Neuronal stem cell (in vitro differentiated cells): ENCODE results near the gene CD81.
"Not testable (repeated sequence)": the region's sequence is repeated elsewhere in the genome, so short reads cannot be mapped to it uniquely, and the experiment has no call there.

Experiments
- DNase-seq: peaks from one replicate; pipeline ENCODE4 v3.0.0-alpha.2; 2013; ENCODE audit warnings: low spot score
- H2AFZ ChIP-seq: one replicate; pipeline ENCODE4 v1.6.1; 2013; ENCODE audit warnings: mild to moderate bottlenecking, low read length, inconsistent platforms
- H2AK5ac ChIP-seq: 2 replicates; pipeline ENCODE4 v1.6.1; 2013; ENCODE audit warnings: low read depth, mild to moderate bottlenecking, inconsistent platforms, low read length, moderate library complexity, mixed read lengths
- H2BK120ac ChIP-seq: 2 replicates; pipeline ENCODE4 v1.6.1; 2013; ENCODE audit warnings: low read depth, mild to moderate bottlenecking, inconsistent platforms, low read length, moderate library complexity, mixed read lengths
- H2BK12ac ChIP-seq: one replicate; pipeline ENCODE4 v1.6.1; 2013; ENCODE audit warnings: low read length, inconsistent platforms
- H2BK15ac ChIP-seq: 2 replicates; pipeline ENCODE4 v1.6.1; 2013; ENCODE audit warnings: mild to moderate bottlenecking, low read length, inconsistent platforms, mixed read lengths
- H2BK5ac ChIP-seq: one replicate; pipeline ENCODE4 v1.6.1; 2013; ENCODE audit warnings: inconsistent platforms, mild to moderate bottlenecking, low read length, moderate library complexity
- H3K14ac ChIP-seq: one replicate; pipeline ENCODE4 v1.6.1; 2013; ENCODE audit warnings: low read length, inconsistent platforms
- H3K18ac ChIP-seq: 2 replicates; pipeline ENCODE4 v1.6.1; 2013; ENCODE audit warnings: low read length, inconsistent platforms
- H3K23ac ChIP-seq: 2 replicates; pipeline ENCODE4 v1.6.1; 2013; ENCODE audit warnings: low read depth, mild to moderate bottlenecking, mixed read lengths, low read length, inconsistent platforms; ENCODE audit not compliant: poor library complexity
- H3K27ac ChIP-seq: replicated peaks from 3 replicates; pipeline ENCODE4 v1.5.1; 2013; ENCODE audit warnings: low read length, inconsistent platforms
- H3K27me3 ChIP-seq, 3 experiments: 2 replicates each; pipeline ENCODE4 v1.6.1; 2013; ENCODE audit warnings: low read length in 3 of 3, mild to moderate bottlenecking in 2 of 3, inconsistent platforms in 1 of 3, low read depth in 1 of 3, mixed read lengths in 1 of 3, moderate library complexity in 1 of 3; ENCODE audit not compliant: control insufficient read depth in 3 of 3, insufficient read depth in 3 of 3
- H3K36me3 ChIP-seq, 2 donors: replicated peaks in 1 of 2; 2 replicates each; pipeline ENCODE4 v1.6.1; 2013; ENCODE audit warnings: low read length in 2 of 2; ENCODE audit not compliant: control insufficient read depth in 2 of 2, insufficient read depth in 2 of 2
- H3K4ac ChIP-seq: 2 replicates; pipeline ENCODE4 v1.6.1; 2013; ENCODE audit warnings: inconsistent platforms, mild to moderate bottlenecking, low read length, moderate library complexity
- H3K4me1 ChIP-seq, 2 donors: 1 replicate in 1 of 2; 2 replicates in 1 of 2; pipeline ENCODE4 v1.6.1; 2013; ENCODE audit warnings: low read length in 2 of 2, low read depth in 1 of 2; ENCODE audit not compliant: control insufficient read depth in 2 of 2, insufficient read depth in 1 of 2
- H3K4me2 ChIP-seq: one replicate; pipeline ENCODE4 v1.6.1; 2013; ENCODE audit warnings: mild to moderate bottlenecking, low read length, inconsistent platforms; ENCODE audit not compliant: insufficient read depth, poor library complexity, severe bottlenecking
- H3K4me3 ChIP-seq, 2 donors: 2 replicates each; pipeline ENCODE4 v1.5.1; 2013; ENCODE audit warnings: low read length in 2 of 2, mild to moderate bottlenecking in 2 of 2, inconsistent platforms in 1 of 2, moderate library complexity in 1 of 2
- H3K79me1 ChIP-seq: one replicate; pipeline ENCODE4 v1.6.1; 2013; ENCODE audit warnings: low read depth, mild to moderate bottlenecking, inconsistent platforms, low read length, moderate library complexity
- H3K9ac ChIP-seq: one replicate; pipeline ENCODE4 v1.6.1; 2013; ENCODE audit warnings: mild to moderate bottlenecking, low read depth, low read length, inconsistent platforms; ENCODE audit not compliant: poor library complexity
- H3K9me3 ChIP-seq, 2 donors: replicated peaks in 1 of 2; 2 replicates each; pipeline versions ENCODE3 to v1.6.1; 2013; ENCODE audit warnings: low read length in 2 of 2, mild to moderate bottlenecking in 2 of 2, inconsistent platforms in 1 of 2, low read depth in 1 of 2, mixed read lengths in 1 of 2, moderate library complexity in 1 of 2; ENCODE audit not compliant: control insufficient read depth in 2 of 2, insufficient read depth in 1 of 2
- H4K8ac ChIP-seq: one replicate; pipeline ENCODE4 v1.6.1; 2013; ENCODE audit warnings: low read depth, mild to moderate bottlenecking, inconsistent platforms, low read length, moderate library complexity
- H4K91ac ChIP-seq: one replicate; pipeline ENCODE4 v1.6.1; 2013; ENCODE audit warnings: low read length, low read depth, mild to moderate bottlenecking, inconsistent platforms; ENCODE audit not compliant: poor library complexity
- WGBS, 2 donors: extraction: QIAGEN DNeasy Blood & Tissue Kit; methylation state at CpG; one replicate each; pipeline ENCODE4 v1.1.7; 2013; ENCODE audit warnings: missing lambda C conversion rate in 2 of 2, mixed read lengths in 1 of 2; ENCODE audit not compliant: insufficient read length in 2 of 2, insufficient replicate concordance in 1 of 2; ENCODE audit errors: extremely low coverage in 2 of 2; 5-methylcytosine and 5-hydroxymethylcytosine counted together

CD81 gene

DNA sequence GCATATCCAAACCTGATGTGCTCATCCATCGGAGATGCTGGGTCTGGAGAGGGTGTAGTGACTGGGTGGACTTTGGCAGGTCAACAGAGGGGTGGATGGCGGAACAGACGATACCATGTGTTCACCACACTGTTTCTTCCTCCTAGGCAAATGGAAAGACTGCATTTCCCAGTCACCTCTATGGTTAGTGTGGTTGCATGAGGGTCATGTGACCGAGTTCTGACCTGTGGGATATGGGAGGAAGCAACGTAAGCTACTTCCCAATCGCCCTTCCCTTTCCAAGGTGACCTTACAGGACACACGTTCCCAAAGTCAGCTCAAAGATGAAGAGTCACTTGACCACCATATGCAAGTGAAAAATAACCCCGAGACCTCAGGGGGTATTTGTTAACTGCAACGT is 47.6 kb upstream of the CD81 start:
- H2BK15ac ChIP-seq, result peak overlapping the region; percentile 23
- H2BK120ac ChIP-seq, result peak overlapping the region; percentile 36
- H4K91ac ChIP-seq, result peak overlapping the region; percentile 93
- no peak overlapping the region for H3K23ac ChIP-seq
- H2BK12ac ChIP-seq, result peak overlapping the region; percentile 2
- WGBS, 2 donors, result no CpG with 5 or more reads among the region's 9 CpGs
- H2AK5ac ChIP-seq, result peak overlapping the region; percentile 69
- DNase-seq, result no peak
- H3K4me1 ChIP-seq, result peaks cover 0 to 31% of the 10 kb centered on the region in 2 donors
- H3K4me3 ChIP-seq, result peak overlapping the region in 1 of 2 donors; percentile 11
- H3K4me2 ChIP-seq, result no peak overlapping the region
- no peak overlapping the region for H2AFZ ChIP-seq
- H3K14ac ChIP-seq, result no peak overlapping the region
- H3K18ac ChIP-seq, result peak overlapping the region; percentile 85
- peaks cover 2 to 7% of the 10 kb centered on the region in 2 donors for H3K9me3 ChIP-seq
- H3K9ac ChIP-seq, result no peak overlapping the region
- H3K27ac ChIP-seq, result peak overlapping the region; percentile 96
- H3K79me1 ChIP-seq, result no peaks in the 10 kb centered on the region
- no peak overlapping the region for H3K4ac ChIP-seq
- no peaks in the 10 kb centered on the region for H3K27me3 ChIP-seq
- peaks cover 0 to 3% of the 10 kb centered on the region in 2 donors for H3K36me3 ChIP-seq
- peak overlapping the region; percentile 98 for H2BK5ac ChIP-seq
- no peak overlapping the region for H4K8ac ChIP-seq

DNA sequence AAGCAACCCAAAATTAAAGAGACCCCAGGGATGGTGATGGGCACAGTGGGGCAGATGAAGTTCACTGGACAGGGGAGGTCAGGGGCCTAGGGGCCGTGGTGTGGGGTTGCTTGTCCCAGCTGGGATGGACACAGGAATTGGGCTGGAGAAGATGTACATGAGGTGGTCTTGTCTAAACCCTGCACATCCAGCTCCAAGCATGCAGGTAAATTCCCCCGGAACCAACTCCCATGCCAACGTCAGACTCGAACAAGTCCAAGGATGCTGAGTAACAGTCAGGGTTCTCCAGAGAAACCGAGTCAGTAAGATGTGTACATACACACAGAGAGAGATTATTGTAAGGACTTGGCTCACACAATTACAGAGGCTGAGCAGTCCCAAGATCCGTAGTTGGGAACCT is 46.4 kb upstream of the CD81 start:
- H3K14ac ChIP-seq, result no peak overlapping the region
- no CpG with 5 or more reads among the region's 6 CpGs for WGBS, 2 donors
- H2AK5ac ChIP-seq, result peak overlapping the region; percentile 13

DNA sequence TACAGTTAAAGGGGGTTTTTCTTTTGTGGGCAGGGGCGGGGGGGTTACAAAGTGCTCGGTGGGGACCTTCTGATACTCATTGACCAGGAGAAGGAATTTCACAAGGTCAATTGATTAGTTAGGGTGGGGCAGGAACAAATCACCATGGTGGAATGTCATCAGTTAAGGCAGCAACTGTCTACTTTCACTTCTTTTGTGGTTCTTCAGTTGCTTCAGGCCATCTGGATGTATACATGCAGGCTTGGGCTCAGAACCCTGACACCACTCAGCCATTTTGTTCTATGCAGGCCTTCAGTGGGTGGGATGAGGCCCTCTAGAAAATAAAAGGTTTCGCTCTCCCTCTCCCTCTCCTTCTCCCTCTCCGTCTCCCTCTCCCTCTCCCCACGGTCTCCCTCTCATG is 45.7 kb upstream of the CD81 start:
- Histone ChIP-seq H2BK12ac (no peak overlapping the region), H3K4me1 (peaks cover 0 to 30% of the 10 kb centered on the region in 2 donors), H4K8ac (no peak overlapping the region), H3K23ac (no peak overlapping the region), H2BK5ac (no peak overlapping the region), H3K4ac (no peak overlapping the region), H3K4me2 (no peak overlapping the region), H2BK120ac (no peak overlapping the region), H3K9ac (no peak overlapping the region), H3K9me3 (peaks cover 2 to 7% of the 10 kb centered on the region in 2 donors), H3K79me1 (no peaks in the 10 kb centered on the region), H2AFZ (no peak overlapping the region), H3K36me3 (no peaks in the 10 kb centered on the region), H2AK5ac (no peak overlapping the region), H3K4me3 (no peak overlapping the region), H3K14ac (no peak overlapping the region), H2BK15ac (no peak overlapping the region), H3K18ac (no peak overlapping the region), H3K27me3 (no peaks in the 10 kb centered on the region), H3K27ac (no peak overlapping the region), H4K91ac (no peak overlapping the region)
- DNase-seq, result no peak
- no CpG with 5 or more reads among the region's 5 CpGs for WGBS, 2 donors

More for the DNA sequence above, 46.4 kb upstream of the CD81 start:
- H2BK5ac ChIP-seq, result no peak overlapping the region
- H4K8ac ChIP-seq, result no peak overlapping the region
- H2BK120ac ChIP-seq, result no peak overlapping the region
- no peak overlapping the region for H3K4me2 ChIP-seq
- H3K36me3 ChIP-seq, result no peaks in the 10 kb centered on the region
- peak overlapping the region; percentile 62 for H3K18ac ChIP-seq
- no peak for DNase-seq
- H4K91ac ChIP-seq, result no peak overlapping the region
- H3K23ac ChIP-seq, result no peak overlapping the region
- no peak overlapping the region for H2BK12ac ChIP-seq
- H2BK15ac ChIP-seq, result no peak overlapping the region
- no peak overlapping the region for H3K4ac ChIP-seq
- no peaks in the 10 kb centered on the region for H3K27me3 ChIP-seq
- H3K79me1 ChIP-seq, result no peaks in the 10 kb centered on the region
- peaks cover 2 to 7% of the 10 kb centered on the region in 2 donors for H3K9me3 ChIP-seq
- no peak overlapping the region for H3K9ac ChIP-seq
- H3K4me1 ChIP-seq, result peaks cover 0 to 31% of the 10 kb centered on the region in 2 donors
- no peak overlapping the region for H2AFZ ChIP-seq
- no peak overlapping the region for H3K27ac ChIP-seq
- H3K4me3 ChIP-seq, result no peak overlapping the region

DNA sequence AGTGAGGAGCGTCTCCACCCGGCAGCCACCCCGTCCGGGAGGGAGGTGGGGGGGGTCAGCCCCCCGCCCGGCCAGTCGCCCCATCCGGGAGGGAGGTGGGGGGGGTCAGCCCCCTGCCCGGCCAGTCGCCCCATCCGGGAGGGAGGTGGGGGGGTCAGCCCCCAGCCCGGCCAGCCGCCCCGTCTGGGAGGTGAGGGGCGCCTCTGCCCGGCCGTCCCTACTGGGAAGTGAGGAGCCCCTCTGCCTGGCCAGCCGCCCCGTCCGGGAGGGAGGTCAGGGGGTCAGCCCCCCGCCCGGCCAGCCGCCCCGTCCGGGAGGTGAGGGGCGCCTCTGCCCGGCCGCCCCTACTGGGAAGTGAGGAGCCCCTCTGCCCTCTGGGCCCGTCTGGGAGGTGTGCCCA is 44.5 kb upstream of the CD81 start:
- not testable (repeated sequence) for H2BK120ac ChIP-seq, H3K4ac ChIP-seq, H3K4me2 ChIP-seq, H3K18ac ChIP-seq, H3K27ac ChIP-seq, H2AFZ ChIP-seq, H3K9me3 ChIP-seq, H3K9ac ChIP-seq, H3K23ac ChIP-seq, H4K91ac ChIP-seq, H2BK12ac ChIP-seq, H3K79me1 ChIP-seq, H2BK15ac ChIP-seq, H4K8ac ChIP-seq, H3K27me3 ChIP-seq, H3K36me3 ChIP-seq, H3K14ac ChIP-seq, H3K4me3 ChIP-seq, H2BK5ac ChIP-seq, H2AK5ac ChIP-seq, DNase-seq
- WGBS, 2 donors, result no CpG with 5 or more reads among the region's 29 CpGs
- H3K4me1 ChIP-seq, result peaks cover 0 to 20% of the 10 kb centered on the region in 2 donors
